Measurements from ENCODE around the gene CIRBP. TPM values are rescaled to one million over a fixed set of nuclear protein-coding genes. Genes with fewer than 3 reads are reported as not detected.
"Not testable (repeated sequence)": the region's sequence is repeated elsewhere in the genome, so short reads cannot be mapped to it uniquely, and the experiment has no call there.

The CIRBP gene
- total RNA-seq, 1 experiment from 2014 or later, result 141 TPM

DNA sequence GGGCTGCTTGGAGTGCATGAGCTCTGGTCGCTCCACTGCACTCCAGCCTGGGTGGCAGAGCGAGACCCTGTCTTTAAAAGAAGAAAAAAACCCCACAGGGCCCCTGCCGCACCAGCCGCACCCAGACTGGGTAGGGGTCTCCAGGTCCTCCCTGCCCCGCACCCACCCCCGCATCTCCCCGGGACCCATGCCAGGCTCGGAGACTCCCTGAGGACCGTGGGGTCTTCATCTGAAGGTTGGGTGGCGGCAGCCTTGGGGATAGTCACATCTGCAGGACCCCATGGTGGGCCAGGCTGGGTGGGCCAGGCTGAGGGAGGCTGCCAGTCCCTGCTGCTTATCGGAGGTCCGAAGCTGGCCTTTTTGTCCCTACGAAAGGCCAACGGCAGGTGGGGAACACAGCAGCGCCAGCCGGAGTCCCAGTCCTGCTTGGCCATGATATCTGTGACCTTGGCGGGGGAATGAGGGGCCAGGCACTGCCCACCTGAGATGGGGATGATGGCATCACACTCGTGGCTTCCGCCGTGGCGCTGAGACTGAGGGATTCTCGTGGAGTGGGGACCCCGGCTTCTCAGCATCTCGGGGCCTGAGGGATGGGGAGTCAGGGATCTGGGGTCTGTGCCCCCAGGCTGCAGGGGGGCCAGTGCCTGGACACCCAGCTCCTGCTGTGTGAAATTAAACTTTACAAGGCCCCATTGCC lies 27.6 kb downstream of the CIRBP start:
- Histone ChIP-seq H3K9me2 (replicated peaks; ENCODE audit: insufficient read depth, low read length) (no peaks in the 10 kb centered on the region), H3K9me3 (ENCODE audit: low read length) (no peaks in the 10 kb centered on the region), H3K27ac (ENCODE audit: low read length) (no peak overlapping the region), H3K4me3 (ENCODE audit: low read length) (no peak overlapping the region), H2AFZ (ENCODE audit: low read length) (no peak overlapping the region), H3K9ac (ENCODE audit: low read length) (no peak overlapping the region), H3K36me3 (ENCODE audit: insufficient read depth, low read length) (no peaks in the 10 kb centered on the region), H3K4me2 (ENCODE audit: low read depth, low read length, poor library complexity, severe bottlenecking) (no peak overlapping the region), H3K4me1 (ENCODE audit: low read length) (peaks cover 14% of the 10 kb centered on the region), H3K27me3 (ENCODE audit: low read length) (no peaks in the 10 kb centered on the region), H4K20me1 (ENCODE audit: insufficient read depth, low read depth, low read length) (peaks cover 8% of the 10 kb centered on the region; the same call in 1 of the 2 replicates), H3K79me2 (ENCODE audit: low read length) (no peaks in the 10 kb centered on the region)
- DNase-seq, result no peak

DNA sequence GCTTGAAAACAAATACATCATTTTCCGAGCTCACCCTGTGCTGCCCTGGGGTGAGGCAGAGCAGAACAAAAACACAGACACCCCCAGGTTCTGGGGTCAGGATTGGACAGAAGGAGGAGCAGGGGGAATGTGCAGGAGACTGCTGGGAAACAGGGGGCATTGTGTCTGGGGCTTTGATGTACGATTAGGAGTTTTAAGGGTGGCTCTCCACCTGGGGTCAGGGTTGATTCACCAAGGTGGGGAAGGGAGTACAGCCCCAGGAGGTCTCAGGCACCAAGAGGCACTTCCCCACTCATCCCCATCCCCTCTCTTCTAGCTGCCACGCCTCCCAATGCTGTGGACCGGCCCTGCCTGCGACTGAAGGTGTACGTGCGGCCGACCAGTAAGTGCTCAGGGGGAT lies 29.1 kb downstream of the CIRBP start:
- Histone ChIP-seq H3K9me2 (replicated peaks; ENCODE audit: insufficient read depth, low read length) (no peaks in the 10 kb centered on the region), H3K27ac (ENCODE audit: low read length) (no peak overlapping the region), H3K4me3 (ENCODE audit: low read length) (no peak overlapping the region), H4K20me1 (ENCODE audit: insufficient read depth, low read depth, low read length) (peaks cover 4% of the 10 kb centered on the region; the same call in 1 of the 2 replicates), H2AFZ (ENCODE audit: low read length) (no peak overlapping the region), H3K4me1 (ENCODE audit: low read length) (no peaks in the 10 kb centered on the region), H3K27me3 (ENCODE audit: low read length) (no peaks in the 10 kb centered on the region), H3K9me3 (ENCODE audit: low read length) (no peaks in the 10 kb centered on the region), H3K79me2 (ENCODE audit: low read length) (no peaks in the 10 kb centered on the region), H3K36me3 (ENCODE audit: insufficient read depth, low read length) (no peaks in the 10 kb centered on the region), H3K4me2 (ENCODE audit: low read depth, low read length, poor library complexity, severe bottlenecking) (no peak overlapping the region), H3K9ac (ENCODE audit: low read length) (no peak overlapping the region)
- no peak for DNase-seq

- Histone ChIP-seq H3K4me1 (ENCODE audit: low read length) (no peaks in the 10 kb centered on the region), H3K36me3 (ENCODE audit: insufficient read depth, low read length) (no peaks in the 10 kb centered on the region), H3K4me2 (ENCODE audit: low read depth, low read length, poor library complexity, severe bottlenecking) (no peak overlapping the region), H4K20me1 (ENCODE audit: insufficient read depth, low read depth, low read length) (no peaks in the 10 kb centered on the region), H3K9ac (ENCODE audit: low read length) (no peak overlapping the region), H3K27me3 (ENCODE audit: low read length) (no peaks in the 10 kb centered on the region), H2AFZ (ENCODE audit: low read length) (no peak overlapping the region), H3K27ac (ENCODE audit: low read length) (no peak overlapping the region), H3K9me3 (ENCODE audit: low read length) (no peaks in the 10 kb centered on the region), H3K4me3 (ENCODE audit: low read length) (no peak overlapping the region), H3K9me2 (replicated peaks; ENCODE audit: insufficient read depth, low read length) (no peaks in the 10 kb centered on the region), H3K79me2 (ENCODE audit: low read length) (no peaks in the 10 kb centered on the region)
- DNase-seq, result no peak
These were observed 30.7 kb downstream of the CIRBP start for GRCh38 chr19:1299801-1300200.

- H3K27me3 ChIP-seq (ENCODE audit: low read length), result no peaks in the 10 kb centered on the region
- no peaks in the 10 kb centered on the region for H4K20me1 ChIP-seq (ENCODE audit: insufficient read depth, low read depth, low read length)
- no peak overlapping the region for H3K4me2 ChIP-seq (ENCODE audit: low read depth, low read length, poor library complexity, severe bottlenecking)
- H3K4me3 ChIP-seq (ENCODE audit: low read length), result no peak overlapping the region
- H2AFZ ChIP-seq (ENCODE audit: low read length), result no peak overlapping the region
- H3K9me2 ChIP-seq (replicated peaks; ENCODE audit: insufficient read depth, low read length), result no peaks in the 10 kb centered on the region
- H3K27ac ChIP-seq (ENCODE audit: low read length), result no peak overlapping the region
- no peaks in the 10 kb centered on the region for H3K36me3 ChIP-seq (ENCODE audit: insufficient read depth, low read length)
- H3K4me1 ChIP-seq (ENCODE audit: low read length), result no peaks in the 10 kb centered on the region
- H3K9ac ChIP-seq (ENCODE audit: low read length), result no peak overlapping the region
- no peaks in the 10 kb centered on the region for H3K79me2 ChIP-seq (ENCODE audit: low read length)
- H3K9me3 ChIP-seq (ENCODE audit: low read length), result no peaks in the 10 kb centered on the region
- no peak for DNase-seq
These were observed 31.8 kb downstream of the CIRBP start for GRCh38 chr19:1300744-1301490.

GRCh38 chr19:1302533-1303239 lies 33.6 kb downstream of the CIRBP start:
- no peak for DNase-seq

DNA sequence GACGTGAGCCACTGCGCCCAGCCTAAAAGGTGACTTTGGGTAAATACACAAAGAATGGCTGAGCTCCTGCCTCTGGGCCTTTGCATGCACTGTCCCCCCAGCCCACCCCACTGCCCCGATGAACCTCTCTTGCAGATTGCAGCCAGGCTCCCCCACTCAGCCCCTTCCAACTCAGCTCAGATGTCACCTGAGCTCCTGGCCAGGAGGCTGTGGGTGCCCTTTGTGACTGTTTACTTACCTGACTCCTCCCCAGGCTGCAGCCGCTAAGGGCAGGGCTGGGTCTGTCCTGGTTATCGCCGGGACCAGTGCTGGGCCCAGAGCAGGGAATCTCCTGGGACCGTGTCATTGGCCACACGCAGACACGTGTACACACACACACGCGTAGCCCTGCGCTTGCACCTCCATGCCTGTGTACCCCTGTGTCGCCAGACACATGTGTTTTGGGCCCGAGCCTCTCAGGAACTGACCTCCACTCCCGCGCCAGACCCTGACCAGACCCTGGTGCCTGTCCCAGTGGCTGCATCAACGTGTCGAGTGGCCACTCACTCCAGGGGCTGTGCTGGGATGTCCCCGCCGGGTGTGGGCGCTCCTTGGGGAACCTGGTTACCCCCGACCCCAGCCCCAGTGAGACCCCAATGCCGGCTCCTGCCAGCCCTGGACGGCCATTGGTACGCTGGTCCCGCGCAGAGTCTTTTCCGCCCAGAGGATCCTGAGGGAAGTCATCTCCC lies 35.2 kb downstream of the CIRBP start:
- Histone ChIP-seq H3K9me3 (ENCODE audit: low read length) (no peaks in the 10 kb centered on the region), H3K4me1 (ENCODE audit: low read length) (no peaks in the 10 kb centered on the region), H2AFZ (ENCODE audit: low read length) (no peak overlapping the region), H3K27ac (ENCODE audit: low read length) (no peak overlapping the region), H3K79me2 (ENCODE audit: low read length) (no peaks in the 10 kb centered on the region), H3K36me3 (ENCODE audit: insufficient read depth, low read length) (no peaks in the 10 kb centered on the region), H3K9ac (ENCODE audit: low read length) (no peak overlapping the region), H3K4me2 (ENCODE audit: low read depth, low read length, poor library complexity, severe bottlenecking) (no peak overlapping the region), H3K27me3 (ENCODE audit: low read length) (no peaks in the 10 kb centered on the region), H3K4me3 (ENCODE audit: low read length) (no peak overlapping the region), H4K20me1 (ENCODE audit: insufficient read depth, low read depth, low read length) (no peaks in the 10 kb centered on the region), H3K9me2 (replicated peaks; ENCODE audit: insufficient read depth, low read length) (no peaks in the 10 kb centered on the region)
- no peak for DNase-seq

More at GRCh38 chr19:1302533-1303239, 33.6 kb downstream of the CIRBP start:
- Histone ChIP-seq H3K4me2 (ENCODE audit: low read depth, low read length, poor library complexity, severe bottlenecking) (no peak overlapping the region), H3K4me1 (ENCODE audit: low read length) (no peaks in the 10 kb centered on the region), H3K4me3 (ENCODE audit: low read length) (no peak overlapping the region), H3K9me3 (ENCODE audit: low read length) (no peaks in the 10 kb centered on the region), H2AFZ (ENCODE audit: low read length) (no peak overlapping the region), H3K27ac (ENCODE audit: low read length) (no peak overlapping the region), H3K79me2 (ENCODE audit: low read length) (no peaks in the 10 kb centered on the region), H3K9me2 (replicated peaks; ENCODE audit: insufficient read depth, low read length) (no peaks in the 10 kb centered on the region), H4K20me1 (ENCODE audit: insufficient read depth, low read depth, low read length) (no peaks in the 10 kb centered on the region), H3K36me3 (ENCODE audit: insufficient read depth, low read length) (no peaks in the 10 kb centered on the region), H3K27me3 (ENCODE audit: low read length) (no peaks in the 10 kb centered on the region), H3K9ac (ENCODE audit: low read length) (no peak overlapping the region)

DNA sequence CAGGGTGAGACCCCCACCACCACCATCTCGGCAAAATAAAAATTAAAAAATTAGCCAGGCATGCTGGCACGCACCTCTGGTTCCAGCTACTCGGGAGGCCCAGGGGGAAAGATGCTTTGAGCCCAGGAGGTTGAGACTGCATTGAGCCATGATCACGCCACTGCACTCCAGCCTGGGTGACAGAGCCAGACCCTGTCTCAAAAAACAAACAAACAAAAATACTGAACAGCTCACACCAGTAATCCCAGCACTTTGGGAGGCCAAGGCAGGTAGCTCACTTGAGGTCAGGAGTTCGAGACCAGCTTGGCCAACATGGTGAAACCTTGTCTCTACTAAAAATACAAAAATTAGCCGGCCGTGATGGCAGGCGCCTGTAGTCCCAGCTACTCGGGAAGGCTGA lies 36.2 kb downstream of the CIRBP start:
- not testable (repeated sequence) for H3K27ac ChIP-seq (ENCODE audit: low read length); H3K9me2 ChIP-seq (replicated peaks; ENCODE audit: insufficient read depth, low read length); H2AFZ ChIP-seq (ENCODE audit: low read length); H4K20me1 ChIP-seq (ENCODE audit: insufficient read depth, low read depth, low read length); H3K27me3 ChIP-seq (ENCODE audit: low read length); DNase-seq; H3K9me3 ChIP-seq (ENCODE audit: low read length); H3K4me1 ChIP-seq (ENCODE audit: low read length); H3K4me2 ChIP-seq (ENCODE audit: low read depth, low read length, poor library complexity, severe bottlenecking); H3K4me3 ChIP-seq (ENCODE audit: low read length); H3K36me3 ChIP-seq (ENCODE audit: insufficient read depth, low read length); H3K79me2 ChIP-seq (ENCODE audit: low read length); H3K9ac ChIP-seq (ENCODE audit: low read length)

GRCh38 chr19:1307320-1307719 lies 38.2 kb downstream of the CIRBP start:
- no peaks in the 10 kb centered on the region for H3K79me2 ChIP-seq (ENCODE audit: low read length)
- H2AFZ ChIP-seq (ENCODE audit: low read length), result no peak overlapping the region
- H3K9me3 ChIP-seq (ENCODE audit: low read length), result no peaks in the 10 kb centered on the region
- H3K4me1 ChIP-seq (ENCODE audit: low read length), result no peaks in the 10 kb centered on the region
- H3K9ac ChIP-seq (ENCODE audit: low read length), result no peak overlapping the region
- H4K20me1 ChIP-seq (ENCODE audit: insufficient read depth, low read depth, low read length), result no peaks in the 10 kb centered on the region
- DNase-seq, result no peak
- H3K27ac ChIP-seq (ENCODE audit: low read length), result no peak overlapping the region
- no peaks in the 10 kb centered on the region for H3K36me3 ChIP-seq (ENCODE audit: insufficient read depth, low read length)
- H3K27me3 ChIP-seq (ENCODE audit: low read length), result no peaks in the 10 kb centered on the region
- no peaks in the 10 kb centered on the region for H3K9me2 ChIP-seq (replicated peaks; ENCODE audit: insufficient read depth, low read length)
- no peak overlapping the region for H3K4me3 ChIP-seq (ENCODE audit: low read length)
- no peak overlapping the region for H3K4me2 ChIP-seq (ENCODE audit: low read depth, low read length, poor library complexity, severe bottlenecking)

Measured in Karpas-422 (cell line).